HepG2 (cell line): ENCODE results near the gene GRIK3. TPM values are rescaled to one million over a fixed set of nuclear protein-coding genes. Genes with fewer than 3 reads are reported as not detected.

Experiments used
- ATAC-seq: fragments of 200-7000 bp; cut with Tn5 transposase; 3 replicates; pipeline ENCODE4 v1.9.1; 2020; ENCODE audit warnings: mild to moderate bottlenecking, moderate library complexity
- BruUV-seq: library from RNA; stranded (reverse); fragments of 400-500 nt; replicated peaks from 2 replicates; lab custom pipeline; 2021; lab: Mats Ljungman, UMichigan
- CTCF ChIA-PET: fragments of 300-600 bp; formaldehyde crosslinking; extraction: SDS; loops from one replicate; lab custom pipeline; 2021; ENCODE audit warnings: low total read pairs, inconsistent platforms, low intra/inter-chr PET ratio; lab: Yijun Ruan, JAX
- POLR2A ChIA-PET: fragments of 350-600 bp; sonication (Branson Sonifier 250); formaldehyde crosslinking; loops from one replicate; lab custom pipeline; 2020; ENCODE audit warnings: antibody characterized with exemption, inconsistent platforms; lab: Yijun Ruan, JAX
- DNase-seq: peaks from one replicate; pipeline ENCODE4 v3.0.0-alpha.2; 2015; ENCODE audit warnings: low spot score
- FAIRE-seq: peaks from 3 replicates; lab custom pipeline; 2011; peaks lifted over from hg19 to GRCh38; lab: Jason Lieb, UNC
- H2AFZ ChIP-seq: one replicate; pipeline ENCODE4 v1.6.1; 2011; ENCODE audit warnings: low read length, inconsistent platforms
- H3K27ac ChIP-seq: fragments of 300-600 bp; 3 replicates; pipeline ENCODE4 v1.8.0; 2011; ENCODE audit warnings: mixed run types, mild to moderate bottlenecking, mixed read lengths, low read length, inconsistent platforms; ENCODE audit not compliant: insufficient read depth; ENCODE audit errors: extremely low read length
- H3K27me3 ChIP-seq, 2 experiments: fragments of 200-600 bp in 1 of 2; 2 replicates in 1 of 2; 3 replicates in 1 of 2; pipeline versions ENCODE4 v1.6.0 to v1.8.0; 2011; ENCODE audit warnings: low read length in 2 of 2, mild to moderate bottlenecking in 2 of 2, moderate library complexity in 2 of 2, inconsistent platforms in 1 of 2; ENCODE audit not compliant: insufficient read depth in 2 of 2, control insufficient read depth in 1 of 2
- H3K36me3 ChIP-seq, 2 experiments: fragments of 200-600 bp in 1 of 2; replicated peaks in 1 of 2; 2 replicates in 1 of 2; 3 replicates in 1 of 2; pipeline versions ENCODE4 v1.5.1 to v1.8.0; 2011; ENCODE audit warnings: low read length in 2 of 2, inconsistent platforms in 1 of 2; ENCODE audit not compliant: insufficient read depth in 2 of 2, control insufficient read depth in 1 of 2
- H3K4me1 ChIP-seq: 2 replicates; pipeline ENCODE4 v1.5.1; 2012; ENCODE audit warnings: low read length, inconsistent platforms; ENCODE audit not compliant: insufficient read depth
- H3K4me2 ChIP-seq: 2 replicates; pipeline ENCODE4 v1.6.0; 2011; ENCODE audit warnings: low read depth, low read length, inconsistent platforms
- H3K4me3 ChIP-seq, 3 experiments: fragments of 200-600 bp in 1 of 3; sonication (generic), shearing (Covaris generic) in 1 of 3; replicated peaks in 1 of 3; 2 replicates each; pipeline ENCODE4 v1.5.1; 2011 to 2016; ENCODE audit warnings: low read length in 3 of 3, inconsistent platforms in 2 of 3, low read depth in 2 of 3, mild to moderate bottlenecking in 2 of 3, control low read depth in 1 of 3, mixed read lengths in 1 of 3; ENCODE audit not compliant: insufficient read depth in 1 of 3
- H3K79me2 ChIP-seq: one replicate; pipeline ENCODE4 v1.6.1; 2011; ENCODE audit warnings: low read length, inconsistent platforms; ENCODE audit not compliant: insufficient read depth
- H3K9ac ChIP-seq: 2 replicates; pipeline ENCODE4 v1.6.0; 2011; ENCODE audit warnings: mild to moderate bottlenecking, low read depth, low read length, inconsistent platforms; ENCODE audit not compliant: insufficient read depth
- H3K9me3 ChIP-seq: 2 replicates; pipeline ENCODE4 v1.5.1; 2012; ENCODE audit warnings: mild to moderate bottlenecking, low read length
- H4K20me1 ChIP-seq: 2 replicates; pipeline ENCODE4 v1.6.0; 2011; ENCODE audit warnings: inconsistent platforms, mild to moderate bottlenecking, low read length, moderate library complexity; ENCODE audit not compliant: insufficient read depth
- GLMP ChIP-seq: sonication (generic); formaldehyde crosslinking; IDR thresholded peaks from 2 replicates; pipeline ENCODE4 v1.9.0; 2021; ENCODE audit warnings: missing genetic modification reagents, mild to moderate bottlenecking, borderline replicate concordance
- IRF2 ChIP-seq: IDR thresholded peaks from 2 replicates; pipeline ENCODE4 v1.6.1; 2018; ENCODE audit warnings: missing genetic modification reagents, missing compliant biosample characterization
- MED1 ChIP-seq: sonication (generic); formaldehyde crosslinking; IDR thresholded peaks from 2 replicates; pipeline ENCODE4 v1.4.0; 2020; ENCODE audit warnings: missing genetic modification reagents
- MIXL1 ChIP-seq: IDR thresholded peaks from 2 replicates; pipeline ENCODE4 v1.6.1; 2016
- ZHX2 ChIP-seq, 2 experiments: sonication (generic) in 1 of 2; formaldehyde crosslinking in 1 of 2; IDR thresholded peaks; 2 replicates each; pipeline versions ENCODE4 v1.6.1 to v1.9.0; 2014 to 2022; ENCODE audit warnings: antibody characterized with exemption in 1 of 2, borderline replicate concordance in 1 of 2, inconsistent platforms in 1 of 2, low read depth in 1 of 2, missing genetic modification reagents in 1 of 2
- ZNF552 ChIP-seq: sonication (generic); formaldehyde crosslinking; IDR thresholded peaks from 2 replicates; pipeline ENCODE4 v1.9.0; 2022; ENCODE audit warnings: missing genetic modification reagents, mild to moderate bottlenecking, borderline replicate concordance
- ZNF784 ChIP-seq: sonication (generic); formaldehyde crosslinking; IDR thresholded peaks from 2 replicates; pipeline ENCODE4 v1.5.1; 2020; ENCODE audit warnings: missing genetic modification reagents, mild to moderate bottlenecking, borderline replicate concordance
- WGBS: methylation state at CpG from one replicate; pipeline ENCODE4 v1.1.6; 2017; ENCODE audit warnings: low lambda C conversion rate; 5-methylcytosine and 5-hydroxymethylcytosine counted together
- in situ Hi-C: cut with HindIII; loops from 2 replicates; pipeline ENCODE4 v1.10.0; 2017; ENCODE audit warnings: low pct_unique_long_range_greater_than_20kb; ENCODE audit not compliant: extremely low pct_ligation_motif_present
- intact Hi-C: fragments of 100-400 bp; cut with micrococcal nuclease; formaldehyde crosslinking; loops from one replicate; pipeline ENCODE4 v1.10.0; 2022; ENCODE audit not compliant: unreplicated experiment
- polyA plus RNA-seq, 8 experiments: library from polyadenylated mRNA; depleted of rRNA in 3 of 8; stranded (reverse) in 7 of 8; unstranded in 1 of 8; fragments of >200 nt; fragmentation: Illumina TruSeq in 4 of 8; extraction: Trizol in 4 of 8; gene quantifications; 2 replicates each; pipeline versions ENCODE4 v1.2.1 to v1.2.3, GENCODE V29; 2011 to 2016; ENCODE audit warnings: low read depth in 4 of 8, missing spikeins in 1 of 8, mixed read lengths in 1 of 8; ENCODE audit not compliant: insufficient read depth in 1 of 8
- total RNA-seq, 5 experiments: library from RNA; depleted of rRNA; stranded (reverse); fragments of >200 nt; fragmentation: Illumina TruSeq; extraction: Trizol; gene quantifications; 2 replicates each; pipeline ENCODE4 v1.2.3, GENCODE V29; 2016; ENCODE audit warnings: low read depth in 1 of 5
- TF ChIP-seq, protein P1 (sequence below): sonication (generic); formaldehyde crosslinking; IDR thresholded peaks from 2 replicates; pipeline ENCODE4 v1.8.0; 2022; ENCODE audit warnings: mild to moderate bottlenecking, missing genetic modification reagents; ENCODE audit not compliant: insufficient replicate concordance
- TF ChIP-seq, protein P2 (sequence below): sonication (generic); formaldehyde crosslinking; IDR thresholded peaks from 2 replicates; pipeline ENCODE4 v1.4.0; 2020; ENCODE audit warnings: mild to moderate bottlenecking, low read depth, missing genetic modification reagents

Gene GRIK3
- total and polyA plus RNA-seq, 2 of the 13 experiments (the other 11 are each of a cell fraction or from before 2014, with no cell fraction given), result not detected

GRCh38 chr1:36834586-36834985 lies 199.7 kb downstream of the GRIK3 start (continued):
- no peak for TF ChIP-seq ZHX2 (IDR thresholded peaks at IDR 0.05; ENCODE audit: low read depth)
- TF ChIP-seq ZHX2 (CRISPR knock-in tag; IDR thresholded peaks at IDR 0.05; ENCODE audit: borderline replicate concordance), result no peak
- no peak for TF ChIP-seq ZNF552
- TF ChIP-seq ZNF784 (CRISPR knock-in tag), result no peak
- TF ChIP-seq IRF2, result no peak

DNA sequence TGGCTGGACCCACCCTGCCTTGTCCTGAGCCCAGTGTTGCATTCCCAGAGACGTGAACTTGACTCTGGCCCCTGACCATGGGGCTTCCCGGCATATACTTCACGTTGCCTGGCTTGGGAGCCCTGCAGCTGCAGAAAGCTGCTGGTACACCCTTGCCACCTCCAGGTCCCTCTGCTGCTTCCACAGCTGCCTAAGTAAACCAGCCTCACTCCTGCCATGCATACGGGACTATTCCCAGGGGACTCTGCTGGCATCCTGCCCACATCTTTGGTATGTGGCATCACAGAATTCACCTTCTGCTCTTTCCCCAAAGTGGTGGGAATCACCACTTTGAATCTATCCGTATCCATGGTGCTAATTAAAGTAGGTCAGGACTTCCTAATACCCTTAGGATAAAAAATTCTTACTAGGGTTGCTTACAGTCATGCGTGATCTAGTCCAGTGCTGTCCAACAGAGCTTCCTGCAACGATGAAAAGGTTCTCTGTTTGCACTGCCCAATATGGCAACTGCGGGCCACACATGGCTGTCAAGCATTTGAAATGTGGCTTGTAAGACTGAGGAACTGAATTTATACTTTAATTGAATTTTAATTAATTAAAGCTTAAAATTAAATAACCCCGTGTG lies 203.0 kb downstream of the GRIK3 start:
- Histone ChIP-seq H3K79me2 (no peaks in the 10 kb centered on the region), H3K27ac (no peak overlapping the region), H3K4me1 (no peaks in the 10 kb centered on the region), H3K27me3 (peaks cover 1 to 35% of the 10 kb centered on the region in 2 experiments; a peak in 3 of 5 replicates), H3K36me3 (no peaks in the 10 kb centered on the region), H2AFZ (no peak overlapping the region), H4K20me1 (no peaks in the 10 kb centered on the region), H3K9me3 (no peaks in the 10 kb centered on the region), H3K4me3 (no peak overlapping the region), H3K9ac (no peak overlapping the region), H3K4me2 (no peak overlapping the region)
- in situ Hi-C loops (no loop called here), intact Hi-C loops (no loop called here)
- ChIA-PET POLR2A (no interaction called here), CTCF (no interaction called here)
- WGBS, result 26% methylated on average over 6 of the region's 9 CpGs
- DNase-seq (no peak), ATAC-seq (no peak), FAIRE-seq (no peak)
- BruUV-seq, result no TSS peak
- TF ChIP-seq GLMP (CRISPR knock-in tag) (no peak), MED1 (CRISPR knock-in tag) (no peak), MIXL1 (CRISPR knock-in tag) (no peak)
- TF ChIP-seq, protein P1, sequence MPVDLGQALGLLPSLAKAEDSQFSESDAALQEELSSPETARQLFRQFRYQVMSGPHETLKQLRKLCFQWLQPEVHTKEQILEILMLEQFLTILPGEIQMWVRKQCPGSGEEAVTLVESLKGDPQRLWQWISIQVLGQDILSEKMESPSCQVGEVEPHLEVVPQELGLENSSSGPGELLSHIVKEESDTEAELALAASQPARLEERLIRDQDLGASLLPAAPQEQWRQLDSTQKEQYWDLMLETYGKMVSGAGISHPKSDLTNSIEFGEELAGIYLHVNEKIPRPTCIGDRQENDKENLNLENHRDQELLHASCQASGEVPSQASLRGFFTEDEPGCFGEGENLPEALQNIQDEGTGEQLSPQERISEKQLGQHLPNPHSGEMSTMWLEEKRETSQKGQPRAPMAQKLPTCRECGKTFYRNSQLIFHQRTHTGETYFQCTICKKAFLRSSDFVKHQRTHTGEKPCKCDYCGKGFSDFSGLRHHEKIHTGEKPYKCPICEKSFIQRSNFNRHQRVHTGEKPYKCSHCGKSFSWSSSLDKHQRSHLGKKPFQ (CRISPR knock-in tag), result no peak
- TF ChIP-seq, protein P2, sequence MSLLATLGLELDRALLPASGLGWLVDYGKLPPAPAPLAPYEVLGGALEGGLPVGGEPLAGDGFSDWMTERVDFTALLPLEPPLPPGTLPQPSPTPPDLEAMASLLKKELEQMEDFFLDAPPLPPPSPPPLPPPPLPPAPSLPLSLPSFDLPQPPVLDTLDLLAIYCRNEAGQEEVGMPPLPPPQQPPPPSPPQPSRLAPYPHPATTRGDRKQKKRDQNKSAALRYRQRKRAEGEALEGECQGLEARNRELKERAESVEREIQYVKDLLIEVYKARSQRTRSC, result no peak
